Measurements from ENCODE around the gene MOGAT2. TPM values are rescaled to one million over a fixed set of nuclear protein-coding genes. Genes with fewer than 3 reads are reported as not detected.

MOGAT2 gene
- total and polyA plus RNA-seq, 3 donors from 2014 or later = 0.19 to 0.31 (median 0.24) TPM

DNA sequence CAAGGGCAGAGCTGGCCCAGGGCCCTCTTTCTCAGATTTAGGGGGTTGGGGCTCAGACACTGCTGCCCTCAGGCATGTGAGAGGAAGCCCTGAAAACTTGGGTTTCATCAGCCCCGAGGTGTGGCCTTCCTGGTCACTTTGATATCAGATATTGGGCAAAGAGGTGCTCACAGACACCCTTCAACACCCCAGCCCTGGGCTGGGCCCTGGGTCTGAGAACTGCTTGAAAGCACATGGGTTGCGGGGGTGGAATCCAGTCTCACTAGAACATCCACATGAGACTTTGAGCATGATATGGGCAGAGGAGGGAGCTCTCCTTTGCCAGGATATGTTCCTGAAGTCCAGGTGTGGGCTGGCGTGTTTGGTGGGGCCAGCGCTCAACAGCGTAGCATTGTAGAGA is 61.3 kb downstream of the MOGAT2 start:
- Histone ChIP-seq H3K36me3 (ENCODE audit: low read depth, missing control alignments) (no peaks in the 10 kb centered on the region), H3K27me3 (no peaks in the 10 kb centered on the region), H3K9me3 (no peaks in the 10 kb centered on the region), H3K4me1 (peaks cover 3% of the 10 kb centered on the region), H3K27ac (no peak overlapping the region), H3K4me3 (no peak overlapping the region)
- intact Hi-C loops (cut with DNase I; ENCODE audit: low total_unique reads) = no loop called here
- TF ChIP-seq POLR2A (IDR thresholded peaks at IDR 0.05) = no peak
- TF ChIP-seq, protein P1, sequence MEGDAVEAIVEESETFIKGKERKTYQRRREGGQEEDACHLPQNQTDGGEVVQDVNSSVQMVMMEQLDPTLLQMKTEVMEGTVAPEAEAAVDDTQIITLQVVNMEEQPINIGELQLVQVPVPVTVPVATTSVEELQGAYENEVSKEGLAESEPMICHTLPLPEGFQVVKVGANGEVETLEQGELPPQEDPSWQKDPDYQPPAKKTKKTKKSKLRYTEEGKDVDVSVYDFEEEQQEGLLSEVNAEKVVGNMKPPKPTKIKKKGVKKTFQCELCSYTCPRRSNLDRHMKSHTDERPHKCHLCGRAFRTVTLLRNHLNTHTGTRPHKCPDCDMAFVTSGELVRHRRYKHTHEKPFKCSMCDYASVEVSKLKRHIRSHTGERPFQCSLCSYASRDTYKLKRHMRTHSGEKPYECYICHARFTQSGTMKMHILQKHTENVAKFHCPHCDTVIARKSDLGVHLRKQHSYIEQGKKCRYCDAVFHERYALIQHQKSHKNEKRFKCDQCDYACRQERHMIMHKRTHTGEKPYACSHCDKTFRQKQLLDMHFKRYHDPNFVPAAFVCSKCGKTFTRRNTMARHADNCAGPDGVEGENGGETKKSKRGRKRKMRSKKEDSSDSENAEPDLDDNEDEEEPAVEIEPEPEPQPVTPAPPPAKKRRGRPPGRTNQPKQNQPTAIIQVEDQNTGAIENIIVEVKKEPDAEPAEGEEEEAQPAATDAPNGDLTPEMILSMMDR (IDR thresholded peaks at IDR 0.05) = no peak
- WGBS, 2 donors = 97 to 100% methylated on average over 4 to 5 of the region's 5 CpGs
- DNase-seq = no peak

DNA sequence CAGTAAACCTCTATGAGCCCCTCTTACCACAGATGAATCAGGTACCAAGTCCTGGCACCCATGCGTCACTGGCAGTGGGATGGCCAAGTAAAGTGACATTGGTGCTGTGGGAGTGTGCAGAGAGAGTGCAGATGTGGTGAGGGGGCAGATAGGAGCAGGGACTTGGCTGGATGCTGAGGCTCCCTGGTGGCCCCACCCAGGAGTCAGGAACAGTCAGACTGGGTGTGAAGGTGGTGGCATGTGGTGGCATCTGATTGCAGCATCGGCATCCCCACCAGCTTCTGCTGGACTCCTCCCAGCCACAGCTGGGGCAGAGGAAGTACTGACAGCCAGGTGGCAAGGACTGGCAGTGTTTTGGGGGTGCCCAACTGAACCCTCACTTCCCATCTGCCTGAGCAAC is 62.3 kb downstream of the MOGAT2 start:
- Histone ChIP-seq H3K4me3 (no peak overlapping the region), H3K36me3 (ENCODE audit: low read depth, missing control alignments) (no peaks in the 10 kb centered on the region), H3K27ac (no peak overlapping the region), H3K4me1 (peaks cover 3% of the 10 kb centered on the region), H3K9me3 (no peaks in the 10 kb centered on the region), H3K27me3 (no peaks in the 10 kb centered on the region)
- no peak for DNase-seq
- 69 to 81% methylated on average over 2 of the region's 2 CpGs for WGBS, 2 donors
- TF ChIP-seq, protein P1 (IDR thresholded peaks at IDR 0.05) = no peak
- no peak for TF ChIP-seq POLR2A (IDR thresholded peaks at IDR 0.05)
- intact Hi-C loops (cut with DNase I; ENCODE audit: low total_unique reads) = no loop called here

GRCh38 chr11:75780888-75781287 is 63.2 kb downstream of the MOGAT2 start:
- Histone ChIP-seq H3K4me3 (no peak overlapping the region), H3K4me1 (peaks cover 3% of the 10 kb centered on the region), H3K27ac (no peak overlapping the region), H3K36me3 (ENCODE audit: low read depth, missing control alignments) (no peaks in the 10 kb centered on the region), H3K9me3 (no peaks in the 10 kb centered on the region), H3K27me3 (no peaks in the 10 kb centered on the region)
- no peak for TF ChIP-seq POLR2A (IDR thresholded peaks at IDR 0.05)
- TF ChIP-seq, protein P1 (IDR thresholded peaks at IDR 0.05) = no peak
- no peak for DNase-seq
- 70 to 71% methylated on average over 1 to 3 of the region's 3 CpGs for WGBS, 2 donors
- intact Hi-C loops (cut with DNase I; ENCODE audit: low total_unique reads) = no loop called here

DNA sequence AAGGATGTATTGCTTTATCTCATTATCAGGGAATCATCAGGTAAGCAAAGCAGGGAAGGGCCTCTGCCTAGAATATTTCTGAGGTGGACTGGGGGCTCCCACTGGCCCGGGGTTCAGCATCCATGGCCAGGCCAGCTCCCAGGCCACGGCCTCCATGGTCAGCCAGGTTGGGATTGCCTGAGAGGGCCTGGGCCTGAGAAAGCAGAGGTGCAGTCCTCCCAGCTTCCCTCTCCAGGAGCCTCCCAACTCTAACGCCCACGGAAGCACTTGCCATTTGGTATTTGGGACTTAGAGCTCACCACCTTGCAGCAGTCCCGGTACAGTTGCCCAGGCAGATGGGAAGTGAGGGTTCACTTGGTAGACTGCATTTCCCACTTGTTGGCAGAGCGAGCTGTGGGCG is 63.7 kb downstream of the MOGAT2 start:
- 91 to 92% methylated on average over 6 to 7 of the region's 7 CpGs for WGBS, 2 donors
- TF ChIP-seq, protein P1 (IDR thresholded peaks at IDR 0.05) = no peak
- no peak for TF ChIP-seq POLR2A (IDR thresholded peaks at IDR 0.05)

GRCh38 chr11:75781831-75782230 is 64.2 kb downstream of the MOGAT2 start:
- H3K9me3 ChIP-seq = no peaks in the 10 kb centered on the region
- no peak overlapping the region for H3K4me3 ChIP-seq
- no peak for DNase-seq
- H3K36me3 ChIP-seq (ENCODE audit: low read depth, missing control alignments) = no peaks in the 10 kb centered on the region
- TF ChIP-seq, protein P1 (IDR thresholded peaks at IDR 0.05) = no peak
- TF ChIP-seq POLR2A (IDR thresholded peaks at IDR 0.05) = no peak
- WGBS, 2 donors = 93 to 95% methylated on average over 9 of the region's 9 CpGs
- H3K27ac ChIP-seq = no peak overlapping the region
- H3K4me1 ChIP-seq = peaks cover 3% of the 10 kb centered on the region
- intact Hi-C loops (cut with DNase I; ENCODE audit: low total_unique reads) = no loop called here
- no peaks in the 10 kb centered on the region for H3K27me3 ChIP-seq

More for the DNA sequence above, 63.7 kb downstream of the MOGAT2 start:
- intact Hi-C loops (cut with DNase I; ENCODE audit: low total_unique reads) = no loop called here
- Histone ChIP-seq H3K36me3 (ENCODE audit: low read depth, missing control alignments) (no peaks in the 10 kb centered on the region), H3K4me1 (peaks cover 3% of the 10 kb centered on the region), H3K4me3 (no peak overlapping the region), H3K27ac (no peak overlapping the region), H3K27me3 (no peaks in the 10 kb centered on the region), H3K9me3 (no peaks in the 10 kb centered on the region)
- DNase-seq = no peak

Measured in testis (tissue), 3 donors.